Measurements from ENCODE around the gene TRMO.

TRMO gene

GRCh38 chr9:97911528-97911927 lies 10.8 kb downstream of the TRMO start:
- DNase-seq, result no peak
- in situ Hi-C loops (cut with HindIII; ENCODE audit: low pct_ligation_motif_present, low pct_unique_long_range_greater_than_20kb, low sequenced_read_pairs), result no loop called here

DNA sequence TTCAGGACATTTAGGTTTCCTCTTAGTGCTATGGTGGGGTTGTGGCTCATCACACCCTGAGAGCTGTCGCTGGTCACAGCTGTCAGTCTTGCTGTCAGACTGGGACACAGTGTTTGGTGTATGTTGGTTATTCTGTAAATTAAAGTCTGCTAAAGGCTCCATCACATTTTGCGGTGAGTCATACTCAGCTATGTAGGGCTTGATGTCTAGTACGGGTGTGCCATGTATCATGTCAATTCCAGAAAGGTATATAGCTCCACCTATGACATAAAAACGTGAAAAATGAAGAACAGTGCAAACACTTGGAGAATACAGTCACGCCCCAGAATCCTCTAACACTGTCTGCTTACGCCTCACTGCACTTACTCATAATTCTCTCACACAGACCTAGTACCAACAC lies 11.9 kb downstream of the TRMO start:
- DNase-seq, result no peak
- in situ Hi-C loops (cut with HindIII; ENCODE audit: low pct_ligation_motif_present, low pct_unique_long_range_greater_than_20kb, low sequenced_read_pairs), result no loop called here

- no peak for DNase-seq
- in situ Hi-C loops (cut with HindIII; ENCODE audit: low pct_ligation_motif_present, low pct_unique_long_range_greater_than_20kb, low sequenced_read_pairs), result no loop called here
Observed at GRCh38 chr9:97908705-97909104, 13.6 kb downstream of the TRMO start.

DNA sequence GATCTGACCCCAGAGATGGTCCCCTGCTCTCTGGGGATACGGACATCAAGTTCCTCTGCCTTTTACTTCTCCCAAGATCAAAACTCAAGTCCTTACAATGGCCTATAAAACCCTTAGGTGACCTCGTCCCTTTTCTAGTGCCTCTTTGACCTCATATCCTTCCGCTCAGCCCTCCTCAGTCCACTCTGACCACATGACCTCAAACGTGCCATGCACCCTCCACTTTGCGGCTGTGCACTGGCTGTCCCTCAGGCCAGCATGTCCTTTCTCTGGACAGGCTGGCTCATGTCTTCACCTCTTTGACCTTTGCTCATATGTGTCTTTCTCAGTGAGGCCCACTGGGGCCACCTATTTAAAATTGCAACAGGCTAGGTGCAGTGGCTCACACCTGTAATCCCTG lies 14.7 kb downstream of the TRMO start:
- in situ Hi-C loops (cut with HindIII; ENCODE audit: low pct_ligation_motif_present, low pct_unique_long_range_greater_than_20kb, low sequenced_read_pairs), result no loop called here

DNA sequence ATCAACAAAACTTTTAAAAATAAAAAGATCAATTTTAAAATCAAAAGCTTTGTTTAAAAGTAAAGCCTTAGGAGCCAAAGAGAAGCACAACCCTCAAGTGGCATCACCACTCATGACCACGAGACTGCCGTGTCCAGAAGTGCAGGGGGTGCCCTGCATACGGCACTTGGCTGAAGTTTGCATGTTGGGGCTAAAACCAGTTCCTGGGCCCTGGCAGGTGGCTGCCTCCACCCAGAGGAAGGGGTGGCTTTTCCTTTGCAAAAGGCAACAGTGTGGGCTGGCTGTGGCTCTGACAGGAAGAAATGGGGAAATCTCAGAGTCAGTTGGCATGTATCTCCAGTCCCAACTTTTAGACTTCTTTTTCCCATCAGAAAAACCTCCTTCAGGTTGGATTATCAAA lies 15.3 kb downstream of the TRMO start:
- in situ Hi-C loops (cut with HindIII; ENCODE audit: low pct_ligation_motif_present, low pct_unique_long_range_greater_than_20kb, low sequenced_read_pairs), result no loop called here
- no peak for DNase-seq

More for the DNA sequence above, 14.7 kb downstream of the TRMO start:
- DNase-seq, result no peak

DNA sequence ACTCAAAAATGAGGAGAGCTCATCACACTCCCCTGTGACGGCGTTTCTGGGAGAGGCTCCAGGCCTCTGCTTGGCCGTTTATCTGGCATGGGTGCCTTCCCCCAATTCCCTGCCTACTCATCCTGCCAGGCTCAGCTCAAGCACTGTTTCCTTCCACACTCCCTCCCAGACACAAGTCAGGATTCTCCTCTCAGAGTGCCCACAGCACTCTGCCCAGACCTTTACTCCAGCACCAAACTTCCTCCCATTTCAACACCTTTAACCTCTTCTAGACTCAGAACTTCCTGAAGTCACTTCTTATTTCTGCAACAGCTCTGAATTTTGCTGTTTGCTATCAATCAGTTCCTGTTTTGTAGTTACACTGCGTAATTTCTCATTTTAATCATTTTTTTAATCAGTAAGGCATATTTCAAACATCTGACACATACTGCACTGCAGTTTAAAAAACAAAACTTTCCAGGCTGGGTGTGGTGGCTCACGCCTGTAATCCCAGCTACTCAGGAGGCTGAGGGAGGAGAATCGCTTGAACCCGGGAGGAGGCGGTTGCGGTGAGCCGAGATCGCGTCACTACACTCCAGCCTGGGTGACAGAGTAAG lies 16.0 kb downstream of the TRMO start:
- no peak for DNase-seq
- in situ Hi-C loops (cut with HindIII; ENCODE audit: low pct_ligation_motif_present, low pct_unique_long_range_greater_than_20kb, low sequenced_read_pairs), result no loop called here

GRCh38 chr9:97905228-97905627 lies 17.1 kb downstream of the TRMO start:
- no peak for DNase-seq
- in situ Hi-C loops (cut with HindIII; ENCODE audit: low pct_ligation_motif_present, low pct_unique_long_range_greater_than_20kb, low sequenced_read_pairs), result no loop called here

- in situ Hi-C loops (cut with HindIII; ENCODE audit: low pct_ligation_motif_present, low pct_unique_long_range_greater_than_20kb, low sequenced_read_pairs), result no loop called here
- DNase-seq, result no peak
Observed at GRCh38 chr9:97904725-97905124, 17.6 kb downstream of the TRMO start.

GRCh38 chr9:97903177-97903576 lies 19.1 kb downstream of the TRMO start:
- in situ Hi-C loops (cut with HindIII; ENCODE audit: low pct_ligation_motif_present, low pct_unique_long_range_greater_than_20kb, low sequenced_read_pairs), result no loop called here

DNA sequence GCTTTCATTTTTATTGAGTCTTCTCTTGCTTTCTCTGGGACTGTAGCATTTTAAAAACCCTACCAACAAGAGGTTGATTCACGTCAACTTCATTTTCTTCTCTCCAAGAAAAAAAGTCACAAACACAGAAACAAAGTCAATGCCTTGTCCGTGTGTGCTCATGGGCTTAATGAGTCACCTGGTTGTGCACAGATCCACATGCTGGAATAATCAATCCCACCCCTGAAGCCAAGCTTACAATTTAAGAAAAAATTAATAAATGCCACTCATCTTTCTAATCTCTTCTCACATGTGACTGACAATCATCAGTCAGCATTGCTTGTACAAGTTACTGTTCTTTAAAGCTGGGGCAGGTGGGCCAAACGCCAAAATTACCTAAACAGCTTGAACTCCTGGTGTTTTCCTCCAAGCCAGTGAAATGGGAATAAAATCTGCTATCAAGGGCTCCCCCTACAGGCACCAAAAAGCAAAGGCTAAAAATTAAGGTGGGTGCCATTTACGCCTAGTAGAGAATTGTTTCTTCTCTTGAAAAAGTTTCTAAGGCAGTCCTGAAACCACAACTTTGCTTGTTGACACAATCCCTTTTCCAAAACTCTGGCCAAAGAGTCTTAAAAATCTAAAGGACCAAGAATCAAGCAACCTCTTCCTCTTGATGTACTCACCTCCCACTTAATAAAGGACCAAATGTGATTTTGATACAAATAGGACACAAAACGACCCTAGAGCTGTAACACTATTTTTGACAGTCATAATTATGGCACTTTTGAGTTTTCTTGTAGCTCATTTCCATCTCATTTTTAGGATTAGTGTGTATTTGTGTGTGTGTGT lies 21.3 kb downstream of the TRMO start:
- peak; percentile 50 for DNase-seq
- in situ Hi-C loops (cut with HindIII; ENCODE audit: low pct_ligation_motif_present, low pct_unique_long_range_greater_than_20kb, low sequenced_read_pairs), result no loop called here

More at GRCh38 chr9:97903177-97903576, 19.1 kb downstream of the TRMO start:
- DNase-seq, result no peak

GRCh38 chr9:97900103-97900737 lies 22.1 kb downstream of the TRMO start:
- in situ Hi-C loops (cut with HindIII; ENCODE audit: low pct_ligation_motif_present, low pct_unique_long_range_greater_than_20kb, low sequenced_read_pairs), result no loop called here
- DNase-seq, result no peak

- peak; percentile 30 for DNase-seq
- in situ Hi-C loops (cut with HindIII; ENCODE audit: low pct_ligation_motif_present, low pct_unique_long_range_greater_than_20kb, low sequenced_read_pairs), result no loop called here
Observed at GRCh38 chr9:97895695-97896332, 26.5 kb downstream of the TRMO start.

DNA sequence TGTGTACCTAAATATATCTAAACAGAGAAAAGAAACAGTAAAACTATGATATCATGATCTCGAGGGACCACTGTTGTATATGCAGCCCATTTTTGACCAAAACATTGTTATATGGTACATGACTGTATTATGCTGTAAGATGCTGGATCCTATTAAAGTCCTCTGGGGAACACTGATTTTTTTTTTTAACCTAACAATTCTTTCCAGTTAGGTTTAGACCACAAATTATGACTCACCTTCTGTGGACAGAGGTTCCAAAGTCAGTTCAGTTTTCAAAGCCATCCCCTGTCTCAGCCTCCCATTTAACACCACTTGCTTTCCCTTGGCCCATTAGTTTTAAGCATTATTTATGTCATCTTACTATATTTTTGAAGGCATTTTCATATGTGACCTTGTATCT lies 27.1 kb downstream of the TRMO start:
- in situ Hi-C loops (cut with HindIII; ENCODE audit: low pct_ligation_motif_present, low pct_unique_long_range_greater_than_20kb, low sequenced_read_pairs), result no loop called here
- DNase-seq, result no peak

- no peak for DNase-seq
- in situ Hi-C loops (cut with HindIII; ENCODE audit: low pct_ligation_motif_present, low pct_unique_long_range_greater_than_20kb, low sequenced_read_pairs), result no loop called here
Observed at GRCh38 chr9:97892421-97892820, 29.9 kb downstream of the TRMO start.

DNA sequence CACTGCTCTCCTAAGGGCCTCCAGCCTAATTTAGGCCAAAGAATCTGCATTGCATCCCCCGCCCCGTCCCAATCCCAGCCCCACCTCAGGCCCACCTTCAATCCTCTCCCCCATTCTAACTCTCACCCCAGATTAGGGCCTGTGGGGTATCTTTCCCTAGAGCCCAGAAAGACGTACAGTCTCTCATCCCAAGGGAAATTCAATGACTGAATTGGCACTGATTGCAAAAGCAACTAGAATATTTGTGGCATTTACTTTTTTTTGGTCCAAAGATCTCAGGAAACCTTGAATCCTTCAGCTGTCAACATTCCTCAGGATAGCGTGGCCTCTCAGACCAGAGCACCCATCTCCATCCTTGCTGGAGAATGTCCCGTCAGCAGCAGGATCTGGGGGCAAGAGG lies 30.6 kb downstream of the TRMO start:
- in situ Hi-C loops (cut with HindIII; ENCODE audit: low pct_ligation_motif_present, low pct_unique_long_range_greater_than_20kb, low sequenced_read_pairs), result no loop called here
- DNase-seq, result no peak

DNA sequence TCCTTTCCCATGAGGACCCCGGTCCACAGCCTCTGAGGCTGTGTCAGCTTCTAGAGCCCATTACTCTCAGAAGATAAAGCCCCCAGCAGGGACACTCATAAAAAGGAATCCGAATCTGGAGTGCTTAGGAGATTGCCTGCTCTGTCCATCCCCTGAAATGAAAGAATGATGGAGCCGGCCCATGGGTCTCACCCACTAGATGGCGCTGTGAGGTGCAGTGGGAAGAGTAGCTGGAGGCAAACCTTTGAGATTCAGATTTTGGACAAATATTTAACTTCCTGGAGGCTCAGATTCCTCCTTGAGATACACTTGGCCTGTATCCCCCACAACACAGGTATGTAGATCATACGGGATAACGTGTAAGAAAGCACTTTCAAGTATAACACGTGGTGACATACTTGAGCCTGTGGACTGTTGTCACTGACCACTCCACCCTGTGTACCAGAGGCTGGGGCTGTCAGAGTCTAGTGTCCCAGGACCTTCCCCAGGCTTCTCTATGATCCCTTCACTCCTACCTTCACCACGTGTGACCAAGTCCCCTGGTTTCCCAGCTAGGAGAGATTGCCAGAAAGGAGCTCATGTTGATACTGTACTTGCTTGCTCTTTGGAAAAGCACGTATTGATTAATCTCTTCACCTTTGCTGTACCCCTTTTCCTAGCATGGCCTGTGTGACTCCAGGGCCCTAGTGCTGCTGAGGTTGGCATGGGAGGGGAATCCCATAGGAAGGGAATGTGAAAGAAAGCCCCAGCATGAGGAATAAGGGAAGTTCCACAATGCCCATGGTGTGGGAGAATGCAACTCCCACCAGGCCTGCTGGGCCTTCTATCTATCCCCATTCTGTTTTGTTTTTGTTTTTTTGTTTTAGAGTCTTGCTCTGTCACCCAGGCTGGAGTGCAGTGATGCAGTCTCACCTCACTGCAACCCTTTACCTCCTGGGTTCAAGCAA lies 32.1 kb downstream of the TRMO start:
- in situ Hi-C loops (cut with HindIII; ENCODE audit: low pct_ligation_motif_present, low pct_unique_long_range_greater_than_20kb, low sequenced_read_pairs), result no loop called here
- peak; percentile 27 for DNase-seq

DNA sequence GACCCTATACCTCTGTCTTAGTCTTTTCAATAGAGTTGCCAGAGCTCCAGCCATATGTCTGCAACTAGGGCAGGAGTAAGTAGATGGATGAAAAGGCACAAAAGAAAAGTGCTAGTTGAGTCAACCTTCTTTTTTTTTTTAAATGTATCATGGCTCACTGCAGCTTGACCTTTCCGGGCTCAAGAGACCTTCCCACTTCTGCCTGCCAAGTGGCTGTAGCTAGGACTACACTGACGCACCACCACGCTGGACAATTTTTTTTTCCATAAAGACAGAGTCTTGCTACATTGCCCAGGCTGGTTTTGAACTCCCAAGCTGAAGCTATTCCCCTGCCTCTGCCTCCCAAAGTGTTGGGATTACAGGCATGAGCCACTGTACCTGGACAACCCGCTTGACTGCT lies 42.0 kb downstream of the TRMO start:
- peak; percentile 40 for DNase-seq
- in situ Hi-C loops (cut with HindIII; ENCODE audit: low pct_ligation_motif_present, low pct_unique_long_range_greater_than_20kb, low sequenced_read_pairs), result no loop called here

DNA sequence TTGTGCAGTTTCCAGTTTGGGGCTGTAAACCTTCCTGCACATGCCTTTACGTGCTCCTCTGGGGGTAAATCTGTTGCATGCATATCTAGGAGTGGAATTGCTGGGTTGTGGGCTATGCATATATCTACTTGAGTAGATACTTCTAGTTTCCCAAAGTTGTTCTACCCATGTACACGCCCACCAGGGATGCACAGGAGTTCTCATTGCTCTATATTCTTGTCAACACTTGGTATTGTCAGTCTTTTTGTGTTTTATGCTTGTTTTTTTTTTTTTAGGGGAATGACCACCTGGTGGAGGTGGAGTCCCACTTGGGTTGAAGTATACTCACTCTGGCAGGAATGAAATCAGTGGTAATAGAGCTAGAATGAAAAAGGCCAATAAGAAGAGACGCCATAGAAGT lies 46.2 kb downstream of the TRMO start:
- in situ Hi-C loops (cut with HindIII; ENCODE audit: low pct_ligation_motif_present, low pct_unique_long_range_greater_than_20kb, low sequenced_read_pairs), result no loop called here
- no peak for DNase-seq

Measured in ACHN (cell line).